GM12892 (cell line): ENCODE measurements around the gene EMILIN1.

Experiments
- POLR2A ChIP-seq: IDR thresholded peaks from 2 replicates; pipeline ENCODE4 v1.6.1; 2011; ENCODE audit warnings: low read depth, low read length, control low read depth
- POLR2AphosphoS5 ChIP-seq: IDR thresholded peaks from 2 replicates; pipeline ENCODE4 v1.6.1; 2011; ENCODE audit warnings: low read depth, low read length, control low read depth
- TAF1 ChIP-seq: IDR thresholded peaks from 2 replicates; pipeline ENCODE4 v1.6.1; 2011; ENCODE audit warnings: low read depth, mild to moderate bottlenecking, control low read depth, low read length, borderline replicate concordance

- TF ChIP-seq POLR2A (no peak), TAF1 (no peak), POLR2AphosphoS5 (no peak)
These were observed 20.2 kb upstream of the EMILIN1 start for GRCh38 chr2:27058210-27058609.
